GM18867 (cell line): ENCODE data around the gene ARHGAP40.

Experiments
- ATAC-seq: cut with Tn5 transposase; IDR thresholded peaks from one replicate; pipeline ENCODE4 v1.9.1; 2021; ENCODE audit warnings: mild to moderate bottlenecking, moderate library complexity; ENCODE audit not compliant: unreplicated experiment

ARHGAP40 gene

DNA sequence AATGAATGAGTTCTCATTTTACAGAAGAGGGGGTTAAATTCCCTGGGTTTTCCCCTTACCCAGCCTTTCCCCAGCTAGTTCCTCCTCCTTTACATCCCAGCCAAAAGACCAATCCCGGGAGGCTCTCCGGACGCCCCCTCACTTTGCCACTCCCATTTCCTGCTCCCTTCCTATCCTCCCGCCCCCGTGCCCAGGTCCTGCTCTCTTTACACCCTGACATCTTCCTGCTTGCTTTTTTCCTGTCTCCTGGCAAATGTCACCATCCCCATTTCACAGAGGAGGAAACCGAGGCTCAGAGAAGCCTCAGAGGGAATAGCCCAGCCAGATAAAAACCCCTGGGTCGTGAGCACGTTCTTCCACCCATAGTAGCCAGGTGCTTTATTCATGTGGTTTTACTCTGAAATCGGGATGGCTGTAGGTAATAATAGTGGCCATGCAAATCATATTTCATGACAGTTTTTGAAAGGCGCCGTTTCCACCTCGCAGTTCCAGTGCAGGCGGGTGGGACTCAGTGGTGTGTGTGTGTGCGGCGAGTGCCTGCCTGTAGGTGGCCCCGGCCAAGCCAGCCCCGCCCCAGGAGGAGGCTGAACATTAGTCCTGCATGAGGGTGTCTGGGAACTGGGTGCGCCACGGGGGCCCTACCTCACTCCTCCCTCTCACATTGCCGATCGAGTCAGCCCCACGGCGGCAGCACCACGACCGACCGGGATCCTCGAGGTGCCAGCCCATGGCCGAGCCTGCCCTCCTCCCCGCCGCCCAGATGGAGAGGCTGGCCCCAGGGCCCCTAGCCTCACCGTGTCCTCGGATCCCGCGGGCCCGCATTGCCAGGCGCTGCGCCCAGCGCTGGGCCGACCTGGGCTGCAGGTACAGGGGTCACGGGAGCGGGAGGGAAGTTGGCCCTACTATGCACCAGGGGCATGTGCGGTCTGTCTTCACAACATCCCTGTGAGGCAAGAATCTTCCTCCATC is at the start of gene ARHGAP40:
Gene ARHGAP40, plus strand, starts transcription at position 594 of the 969 bp plus-strand sequence.
- no peak for ATAC-seq

DNA sequence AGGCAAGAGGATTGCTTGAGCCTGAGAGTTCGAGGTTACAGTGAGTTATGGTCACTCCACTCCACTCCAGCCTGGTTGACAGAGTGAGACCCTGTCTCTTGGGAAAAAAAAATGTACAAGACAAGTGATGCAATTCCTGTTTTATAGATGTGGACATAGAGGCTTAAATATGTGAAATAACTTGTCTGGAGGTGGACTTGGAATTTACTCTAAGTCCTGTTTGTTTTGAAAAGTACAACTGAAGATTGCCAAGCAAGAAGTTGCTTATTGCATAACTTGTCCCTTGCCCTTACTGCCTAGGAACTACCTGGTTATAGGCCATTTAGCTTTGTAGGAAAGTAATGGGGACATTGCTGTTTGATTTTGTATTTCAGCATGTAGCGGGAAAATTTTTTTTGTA is 46.6 kb upstream of the ARHGAP40 start:
- no peak for ATAC-seq

DNA sequence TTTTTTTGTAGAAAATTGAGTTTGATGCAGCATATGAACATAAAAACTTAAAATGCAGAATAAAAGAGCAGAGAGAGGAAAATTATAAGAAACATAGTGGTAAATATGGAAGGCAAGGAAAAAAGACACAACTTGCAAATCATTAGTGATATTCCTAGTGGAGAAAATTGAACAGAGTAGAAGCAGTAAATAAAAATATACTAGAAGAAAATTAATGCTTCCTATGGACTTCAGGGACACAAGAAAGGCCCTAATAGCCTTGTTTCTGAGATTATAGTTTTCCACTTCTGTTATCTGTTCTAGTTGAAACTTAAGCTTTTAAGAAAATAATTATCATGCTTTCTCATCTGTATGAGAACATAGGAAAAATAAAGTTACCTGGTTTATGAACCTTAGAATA is 46.2 kb upstream of the ARHGAP40 start:
- ATAC-seq = no peak

DNA sequence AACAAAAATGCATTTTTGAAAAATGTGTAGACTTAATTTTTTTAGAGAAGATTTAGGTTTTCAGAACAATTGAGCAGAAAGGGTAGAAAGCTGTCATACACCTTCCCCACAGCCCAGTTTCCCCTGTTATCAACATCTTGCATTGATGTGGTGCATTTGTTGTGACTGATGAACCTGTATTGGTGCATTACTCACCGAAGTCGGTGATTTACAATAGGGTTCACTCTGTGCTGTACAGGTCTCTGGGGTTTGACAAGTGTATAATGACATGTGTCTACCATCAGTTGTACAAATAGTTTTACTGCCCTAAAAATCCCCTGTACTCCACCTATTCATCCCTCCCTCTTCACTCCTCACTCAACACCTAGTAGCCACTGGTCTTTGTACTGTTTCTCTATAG is 44.4 kb upstream of the ARHGAP40 start:
- ATAC-seq = no peak

DNA sequence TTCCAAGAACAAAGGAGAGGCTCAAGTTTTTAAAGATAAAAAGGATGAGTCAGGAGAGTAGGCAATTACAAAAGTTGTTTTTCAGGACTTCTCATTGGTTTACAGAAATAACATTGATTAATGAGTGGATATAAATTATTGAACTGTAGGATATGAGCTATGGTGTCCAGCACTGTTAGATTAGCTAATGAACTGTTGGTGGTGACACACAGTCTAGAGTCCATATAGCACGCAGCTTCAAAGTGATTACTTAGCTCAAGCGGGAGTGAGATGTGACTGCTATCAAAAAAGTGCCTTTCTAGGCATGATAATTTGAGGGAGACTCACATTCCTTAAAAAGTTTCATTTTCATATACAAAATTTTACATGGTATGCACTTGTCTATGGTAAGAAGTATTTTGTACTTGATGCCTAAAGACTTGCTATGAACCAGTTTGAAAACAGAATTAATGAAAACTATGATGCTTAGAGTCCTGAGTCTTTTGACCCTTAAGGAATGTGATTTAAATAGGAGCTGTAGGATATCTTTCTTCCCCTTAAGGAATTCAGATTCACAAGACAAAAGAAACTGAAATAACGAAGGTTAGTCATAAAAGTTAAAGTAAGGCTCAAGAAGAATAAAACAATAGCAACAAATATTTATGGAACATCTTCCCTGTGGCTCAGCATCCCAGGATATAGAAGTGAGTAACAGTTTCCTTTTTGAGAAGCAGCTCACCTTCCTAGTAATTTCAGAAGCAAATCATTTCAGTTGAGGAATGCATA is 42.8 kb upstream of the ARHGAP40 start:
- ATAC-seq = no peak

DNA sequence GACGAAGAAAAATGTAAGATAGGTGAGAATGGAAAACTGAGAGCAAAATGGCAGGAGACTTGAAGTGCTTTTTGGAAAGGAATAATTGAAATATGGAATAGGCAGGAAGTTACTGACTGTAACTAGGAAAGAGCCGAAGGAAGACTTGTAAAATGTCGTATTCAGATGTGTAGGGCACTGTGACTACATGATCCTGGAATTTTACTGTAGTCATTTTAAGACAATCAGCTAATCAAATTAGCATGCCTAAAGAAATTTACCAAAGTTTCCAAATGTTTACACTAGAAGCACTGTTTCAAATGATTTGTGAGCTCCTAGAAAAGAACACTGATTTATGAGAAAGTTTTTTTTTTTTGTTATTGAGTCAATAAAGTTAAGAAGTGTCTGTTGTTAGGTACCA is 41.8 kb upstream of the ARHGAP40 start:
- ATAC-seq = no peak

DNA sequence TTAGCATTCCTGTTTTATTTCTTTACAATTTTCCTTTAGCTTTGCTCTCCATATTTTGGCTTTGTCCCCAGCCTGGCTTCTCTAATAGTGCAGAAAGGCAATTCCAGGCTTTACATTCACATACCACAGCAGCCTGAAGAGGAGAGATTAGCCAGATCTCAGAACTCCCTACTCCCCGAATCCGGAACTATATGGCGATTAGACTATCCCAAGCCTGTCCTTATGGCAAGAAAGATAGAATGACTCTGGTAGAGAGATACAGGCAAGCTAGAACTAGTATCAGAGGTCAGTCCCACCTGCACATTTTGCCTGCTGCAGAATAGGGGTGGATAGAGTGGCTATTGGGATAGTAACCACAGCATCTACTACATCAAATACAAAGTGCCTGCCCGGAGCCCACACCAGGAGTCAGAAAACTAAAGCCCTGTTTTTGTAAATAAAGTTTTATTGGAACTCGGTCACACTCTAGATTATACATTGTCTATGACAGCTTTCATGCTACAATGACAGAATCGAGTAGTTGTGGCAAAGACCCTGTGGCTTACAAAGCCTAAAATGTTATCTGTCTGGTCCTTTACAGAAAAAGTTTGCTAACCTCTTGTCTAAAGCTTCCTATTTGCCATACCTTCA is 37.7 kb upstream of the ARHGAP40 start:
- ATAC-seq = no peak

DNA sequence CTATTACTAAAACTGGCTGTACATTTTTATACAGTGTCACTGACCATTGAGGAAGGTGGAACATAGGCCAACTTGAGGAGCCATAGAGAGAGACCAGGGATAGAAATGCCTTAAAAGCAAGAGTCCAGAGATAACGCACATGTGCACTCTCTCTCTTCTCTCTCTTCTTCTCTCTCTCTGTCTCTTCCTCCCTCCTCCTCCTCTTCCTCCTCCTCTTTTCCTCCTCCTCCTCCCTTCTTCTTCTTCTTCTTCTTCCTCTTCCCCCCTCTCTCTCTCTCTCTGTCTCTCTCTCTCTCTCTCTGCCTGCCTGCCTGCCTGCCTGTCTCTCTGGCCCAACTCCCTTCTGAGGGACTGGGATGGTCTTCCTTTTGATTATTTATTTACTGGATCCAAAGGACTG is 36.9 kb upstream of the ARHGAP40 start:
- no peak for ATAC-seq

DNA sequence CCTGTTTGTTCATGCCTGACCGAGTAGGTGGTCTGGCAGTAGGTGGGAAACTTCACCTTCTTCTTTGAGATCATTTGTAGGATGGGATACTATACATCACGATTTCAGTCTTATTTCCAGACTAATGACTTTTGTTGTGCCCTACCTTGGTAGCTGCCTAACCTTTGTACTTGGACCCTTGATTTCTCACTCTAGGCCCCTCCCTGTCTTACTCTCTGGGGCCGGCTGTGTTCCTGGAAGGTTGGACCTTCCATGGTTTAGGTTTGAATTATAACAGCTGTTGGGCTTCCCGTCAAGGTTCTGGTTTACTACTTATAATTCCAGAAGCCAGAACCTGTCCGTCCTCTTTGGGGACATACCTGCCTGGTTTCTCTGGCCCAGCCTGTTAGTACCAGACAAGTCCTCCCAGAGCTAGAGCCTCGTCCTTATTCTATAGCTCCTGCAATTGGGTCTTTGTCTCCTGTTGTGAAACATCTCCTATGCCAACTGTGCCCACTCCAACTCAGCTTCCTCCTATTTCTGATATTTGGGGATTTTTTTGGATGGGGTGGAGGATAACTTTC is 35.5 kb upstream of the ARHGAP40 start:
- no peak for ATAC-seq

DNA sequence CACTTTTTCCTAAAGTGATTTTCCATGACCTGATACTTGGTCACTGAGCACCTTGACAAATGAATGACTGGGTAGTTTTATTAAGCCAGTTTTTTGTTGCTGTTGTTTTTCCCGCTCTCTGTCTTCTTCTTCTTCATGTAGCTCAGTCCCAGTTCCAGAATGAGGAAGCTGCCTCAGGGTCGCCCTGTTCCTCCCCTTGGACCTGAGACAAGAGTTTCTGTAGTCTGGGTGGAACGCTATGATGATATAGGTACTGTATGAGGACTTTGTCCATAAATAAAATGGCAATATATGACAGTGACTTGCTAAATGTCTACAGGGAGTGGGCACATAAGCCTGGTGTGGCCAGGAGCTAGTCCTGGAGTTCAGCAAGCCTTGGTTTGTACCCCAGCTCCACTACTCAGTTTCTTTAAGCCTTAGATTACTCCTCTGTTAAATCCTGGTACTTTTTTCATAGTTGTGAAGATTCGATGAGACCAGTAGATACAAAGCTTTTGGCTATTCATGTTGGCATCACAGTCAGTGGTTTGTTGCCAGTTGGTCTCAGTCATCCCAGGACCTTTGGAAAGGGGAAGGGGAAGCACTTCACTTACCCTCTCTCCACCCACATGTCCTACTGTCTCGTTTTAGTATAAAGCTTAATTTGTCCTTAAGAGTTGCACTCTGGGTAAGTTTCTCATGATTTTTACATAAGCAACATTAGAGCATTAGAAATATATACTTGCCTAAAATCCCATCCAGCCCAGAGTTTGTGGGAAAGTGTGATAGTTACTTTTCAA is 31.7 kb upstream of the ARHGAP40 start:
- ATAC-seq = no peak

DNA sequence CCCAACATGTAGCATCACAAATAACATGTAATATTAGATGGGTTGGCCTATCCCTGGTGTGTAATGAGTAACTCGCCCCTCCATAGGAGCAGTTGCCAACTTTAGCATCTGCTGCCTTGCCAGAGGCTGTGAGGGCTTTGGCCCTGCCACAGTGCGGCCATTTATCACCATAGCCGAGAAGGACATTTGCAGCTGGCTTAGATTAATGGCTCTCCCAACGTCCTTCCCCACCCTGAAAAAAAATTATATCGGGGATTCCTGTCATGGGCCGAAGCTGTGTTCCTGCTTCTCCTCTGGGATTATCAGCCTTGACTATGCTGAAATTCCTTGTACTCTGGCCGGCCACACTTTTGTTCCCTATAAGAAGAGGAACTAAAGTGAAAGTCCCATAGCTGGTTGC is 28.2 kb upstream of the ARHGAP40 start:
- no peak for ATAC-seq

DNA sequence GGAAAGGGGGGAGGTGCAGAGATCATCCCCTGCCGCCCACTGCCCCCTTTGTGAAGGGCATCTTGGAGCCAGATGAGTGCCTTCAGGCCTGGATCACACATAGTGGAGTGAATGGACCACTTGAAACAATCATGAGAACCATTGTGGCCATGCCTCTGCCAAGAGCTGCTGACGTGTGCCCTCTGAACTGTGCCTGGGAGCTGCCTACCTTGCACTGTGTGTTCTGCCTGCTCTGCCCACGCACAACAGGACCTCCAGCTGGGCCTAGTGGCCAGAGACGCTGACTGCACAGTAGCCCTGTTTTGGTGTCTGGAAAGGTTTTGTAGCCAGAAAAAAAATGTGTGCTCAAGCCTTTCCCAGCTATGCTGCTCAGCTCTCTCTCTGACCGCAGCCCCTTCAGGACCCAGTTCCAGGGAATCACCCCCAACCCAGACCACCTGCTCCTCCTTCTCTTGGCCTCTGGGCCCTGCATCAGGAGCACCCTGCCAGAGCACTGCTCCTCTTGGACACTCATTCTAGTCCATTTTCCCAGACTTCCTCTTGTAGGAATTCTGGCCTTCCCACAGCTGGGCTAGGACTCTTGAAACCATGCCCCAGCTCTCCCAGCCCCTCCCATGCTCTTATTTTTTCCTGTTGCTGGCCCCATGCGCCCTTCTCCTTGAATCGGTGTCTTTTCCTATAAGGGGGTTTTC is 22.2 kb upstream of the ARHGAP40 start:
- no peak for ATAC-seq

DNA sequence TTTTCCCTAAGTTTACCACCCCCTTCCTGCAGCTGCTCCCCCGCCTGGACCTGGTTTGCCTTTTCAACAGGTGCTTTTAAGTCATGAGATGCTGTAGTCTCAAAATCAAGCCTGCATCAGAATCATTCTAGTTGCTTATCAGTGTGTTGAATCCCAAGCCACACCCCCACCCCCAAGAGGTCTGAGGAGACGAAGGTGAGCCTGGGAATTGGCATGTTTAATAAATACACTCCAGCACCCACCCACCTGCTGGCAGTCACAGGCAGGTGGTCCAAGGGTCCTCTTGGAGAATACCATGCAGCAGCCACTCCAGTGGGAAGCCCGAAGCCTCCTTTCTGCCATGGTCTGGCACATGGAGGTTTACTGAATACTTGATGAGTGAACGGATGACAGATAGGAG is 21.7 kb upstream of the ARHGAP40 start:
- no peak for ATAC-seq

DNA sequence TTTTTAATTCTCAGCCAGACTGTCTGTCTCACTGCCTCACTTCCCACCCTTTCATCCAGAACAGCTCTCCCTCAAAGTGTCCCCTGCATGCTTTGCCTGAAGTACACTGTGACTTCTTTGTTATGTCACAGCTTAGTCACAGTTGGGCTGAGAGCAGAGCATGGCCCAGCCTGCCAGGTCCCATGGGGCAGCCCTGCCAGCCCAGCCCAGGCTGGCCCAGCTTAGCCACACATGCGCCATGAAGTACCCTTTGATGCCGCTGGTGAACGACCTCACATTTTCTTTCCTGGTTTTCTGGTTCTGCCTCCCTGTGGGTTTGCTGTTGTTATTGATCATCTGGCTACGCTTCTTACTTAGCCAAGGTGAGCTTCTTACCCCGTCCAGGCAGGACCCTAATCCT is 20.6 kb upstream of the ARHGAP40 start, which contains the start of gene ADIG:
Gene ADIG, plus strand, starts transcription at position 185 of the 400 bp plus-strand sequence. Its CDS starts 54 bp downstream, at position 239.
- no peak for ATAC-seq

DNA sequence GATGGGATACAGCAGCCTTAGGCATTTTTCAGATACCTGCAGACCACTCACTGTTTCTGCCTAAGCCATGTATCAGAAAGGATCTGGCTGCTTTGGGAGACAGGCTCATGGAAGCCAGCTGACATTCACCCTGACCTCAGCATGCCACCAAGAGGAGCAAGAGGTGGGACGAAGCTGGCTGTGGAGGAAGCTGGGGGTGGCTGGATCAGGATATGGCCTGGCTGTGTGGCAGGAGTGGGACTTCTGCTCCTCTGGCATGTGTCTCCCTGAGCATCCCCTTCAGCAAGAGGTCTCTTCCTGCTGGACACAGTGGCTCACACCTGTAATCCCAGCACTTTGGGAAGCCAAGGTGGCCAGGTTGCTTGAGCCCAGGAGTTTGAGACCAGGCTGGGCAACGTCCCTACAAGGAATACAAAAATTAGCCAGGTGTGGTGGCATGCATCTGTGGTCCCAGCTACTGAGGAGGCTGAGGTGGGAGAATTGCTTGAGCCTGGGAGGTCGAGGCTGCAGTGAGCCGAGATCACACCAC is 19.7 kb upstream of the ARHGAP40 start:
- no peak for ATAC-seq

DNA sequence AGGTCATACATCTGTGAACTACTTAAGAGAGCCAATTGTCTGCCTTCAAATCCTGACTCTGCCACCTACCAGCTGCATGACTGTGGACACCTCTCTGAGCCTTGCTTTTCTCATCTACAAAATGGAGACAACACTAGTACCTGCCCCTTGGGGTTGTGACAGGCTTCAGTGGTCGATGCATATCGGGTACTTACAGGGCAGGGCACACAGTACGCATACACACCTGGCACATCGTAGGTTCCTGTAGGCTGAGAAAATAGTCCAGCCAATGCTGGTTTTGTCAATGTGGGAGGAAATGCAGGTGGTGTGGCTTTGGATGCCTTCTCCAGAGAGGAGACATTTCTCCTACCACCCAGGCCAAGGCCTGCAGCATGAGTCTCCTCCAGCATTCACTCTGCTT is 18.3 kb upstream of the ARHGAP40 start:
- ATAC-seq = no peak

DNA sequence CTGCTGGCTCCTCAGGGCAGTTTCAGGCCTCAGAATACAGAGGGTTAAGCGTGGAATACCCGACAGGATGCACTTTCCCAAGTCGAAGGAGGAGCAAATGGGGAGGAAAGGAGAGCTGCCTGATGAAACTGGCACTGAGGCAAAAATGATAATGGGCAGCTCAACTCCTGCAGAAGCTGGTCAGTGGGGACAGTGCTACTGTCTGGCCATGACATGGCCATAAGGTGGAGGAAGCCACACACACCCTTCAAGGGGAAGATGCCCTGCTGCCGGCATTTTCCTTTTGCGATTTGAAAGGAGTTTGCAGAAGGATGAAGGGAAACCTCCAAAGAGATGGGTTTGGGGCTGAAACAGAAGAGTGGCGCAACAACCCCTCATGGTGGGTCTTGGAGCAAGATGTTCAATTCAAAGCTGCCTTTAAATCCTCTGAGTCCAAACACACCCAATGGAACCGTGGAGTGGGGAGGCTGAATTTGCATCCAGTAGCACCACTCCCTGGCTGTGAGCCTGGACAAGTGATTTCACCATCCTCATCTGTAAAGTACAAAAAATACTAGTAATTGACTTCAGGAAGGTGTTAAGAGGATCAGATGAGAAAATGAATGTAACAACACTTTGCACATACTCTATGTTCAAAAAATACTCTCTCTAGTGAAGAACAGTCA is 17.4 kb upstream of the ARHGAP40 start:
- no peak for ATAC-seq

DNA sequence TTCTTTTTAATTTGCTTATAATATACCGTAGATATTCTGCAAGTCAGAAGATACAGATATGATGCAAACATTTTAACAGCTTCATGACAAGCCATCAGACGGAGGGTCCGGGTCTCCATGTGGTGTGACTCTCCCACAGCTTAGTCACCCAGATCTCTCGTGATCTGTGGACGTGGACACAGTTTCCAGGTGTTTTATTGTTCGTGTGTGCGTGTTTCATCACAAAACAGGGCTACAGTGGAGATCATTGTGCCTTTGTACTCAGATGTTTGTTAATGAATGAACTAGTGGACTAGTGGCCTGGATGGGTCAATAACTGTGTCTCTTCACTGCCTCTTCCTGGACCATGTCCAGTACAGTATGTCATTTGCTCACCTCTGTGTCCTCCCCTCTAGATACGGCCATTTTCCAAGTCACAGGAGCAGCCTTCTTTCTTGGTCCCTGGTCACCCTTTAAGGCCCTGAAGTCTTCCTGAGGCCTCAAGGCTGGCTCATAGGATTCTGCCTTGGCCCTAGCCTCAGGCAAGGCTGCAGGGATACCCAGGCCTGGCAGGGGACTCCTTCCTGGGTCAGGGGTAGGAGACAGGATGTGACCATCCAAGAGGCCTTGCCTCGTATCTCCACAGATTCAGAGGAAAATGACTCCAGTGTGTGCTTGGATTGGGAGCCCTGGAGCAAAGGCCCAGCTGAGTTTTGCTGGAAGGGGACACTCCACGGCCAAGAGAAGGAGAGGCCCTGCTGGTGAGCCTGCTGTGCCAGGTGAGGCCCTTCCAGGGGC is 16.0 kb upstream of the ARHGAP40 start:
- no peak for ATAC-seq
